ENCODE data around the gene SIM2. TPM values are rescaled to one million over a fixed set of nuclear protein-coding genes. Genes with fewer than 3 reads are reported as not detected.

SIM2 gene
- total and polyA plus RNA-seq, 2 experiments from 2014 or later, result 0.14 TPM; not detected in 1

- H3K4me1 ChIP-seq (ENCODE audit: insufficient read depth), result no peaks in the 10 kb centered on the region
- no peaks in the 10 kb centered on the region for H3K9me2 ChIP-seq (ENCODE audit: insufficient read depth)
- H4K20me1 ChIP-seq (ENCODE audit: insufficient read depth), result no peaks in the 10 kb centered on the region
- H3F3A ChIP-seq (ENCODE audit: insufficient read depth), result no peaks in the 10 kb centered on the region
- H3K9ac ChIP-seq, result no peak overlapping the region
- no peak overlapping the region for H3K27ac ChIP-seq
- no peak overlapping the region for H2AFZ ChIP-seq
- H3K4me2 ChIP-seq (ENCODE audit: unreplicated experiment), result no peak overlapping the region
- TF ChIP-seq EZH2phosphoT487 (IDR thresholded peaks at IDR 0.05; ENCODE audit: insufficient read depth, low read depth) (no peak), EZH2 (IDR thresholded peaks at IDR 0.05; ENCODE audit: insufficient read depth, poor library complexity, severe bottlenecking) (no peak)
- no peaks in the 10 kb centered on the region for H3K79me2 ChIP-seq (ENCODE audit: insufficient read depth)
- H3K4me3 ChIP-seq, result no peak overlapping the region
- 91 to 100% methylated on average over 2 to 3 of the region's 3 CpGs for WGBS, 2 experiments (ENCODE audit: low coverage in 1 of 2, low lambda C conversion rate in 2 of 2, missing lambda C conversion rate in 2 of 2)
- H3K9me3 ChIP-seq (ENCODE audit: low read depth), result no peaks in the 10 kb centered on the region
- no peaks in the 10 kb centered on the region; the same call in 1 of the 2 replicates for H3K27me3 ChIP-seq (replicated peaks; ENCODE audit: insufficient read depth)
- H3K36me3 ChIP-seq (ENCODE audit: low read depth), result no peaks in the 10 kb centered on the region
- in situ Hi-C loops (cut with MboI), result loop anchor here (25.0 kb wide), 1 partner anchor 107 kb away; no protein-coding TSS in a partner anchor
- no peak for DNase-seq
Measured at GRCh38 chr21:36744190-36744559, 45.3 kb downstream of the SIM2 start.

- Histone ChIP-seq H3K27ac (no peak overlapping the region), H4K20me1 (ENCODE audit: insufficient read depth) (no peaks in the 10 kb centered on the region), H2AFZ (no peak overlapping the region), H3K9ac (no peak overlapping the region), H3K4me2 (ENCODE audit: unreplicated experiment) (no peak overlapping the region), H3K9me3 (ENCODE audit: low read depth) (no peaks in the 10 kb centered on the region), H3K36me3 (ENCODE audit: low read depth) (no peaks in the 10 kb centered on the region), H3K4me1 (ENCODE audit: insufficient read depth) (no peaks in the 10 kb centered on the region), H3K79me2 (ENCODE audit: insufficient read depth) (no peaks in the 10 kb centered on the region), H3F3A (ENCODE audit: insufficient read depth) (no peaks in the 10 kb centered on the region), H3K27me3 (replicated peaks; ENCODE audit: insufficient read depth) (no peaks in the 10 kb centered on the region; the same call in 1 of the 2 replicates), H3K4me3 (no peak overlapping the region), H3K9me2 (ENCODE audit: insufficient read depth) (no peaks in the 10 kb centered on the region)
- DNase-seq, result no peak
- TF ChIP-seq EZH2phosphoT487 (IDR thresholded peaks at IDR 0.05; ENCODE audit: insufficient read depth, low read depth), result no peak
- no peak for TF ChIP-seq EZH2 (IDR thresholded peaks at IDR 0.05; ENCODE audit: insufficient read depth, poor library complexity, severe bottlenecking)
- in situ Hi-C loops (cut with MboI), result loop anchor here (25.0 kb wide), 1 partner anchor 107 kb away; no protein-coding TSS in a partner anchor
- WGBS, 2 experiments (ENCODE audit: low coverage in 1 of 2, low lambda C conversion rate in 2 of 2, missing lambda C conversion rate in 2 of 2), result 77 to 78% methylated on average over 30 of the region's 30 CpGs
Measured at GRCh38 chr21:36744560-36745231, 45.8 kb downstream of the SIM2 start.

GRCh38 chr21:36745459-36745858 is 46.5 kb downstream of the SIM2 start:
- H4K20me1 ChIP-seq (ENCODE audit: insufficient read depth), result no peaks in the 10 kb centered on the region
- H3K4me1 ChIP-seq (ENCODE audit: insufficient read depth), result no peaks in the 10 kb centered on the region
- no peak overlapping the region for H2AFZ ChIP-seq
- H3K9ac ChIP-seq, result no peak overlapping the region
- no peaks in the 10 kb centered on the region; the same call in 1 of the 2 replicates for H3K27me3 ChIP-seq (replicated peaks; ENCODE audit: insufficient read depth)
- no peak overlapping the region for H3K4me3 ChIP-seq
- TF ChIP-seq EZH2 (IDR thresholded peaks at IDR 0.05; ENCODE audit: insufficient read depth, poor library complexity, severe bottlenecking), result no peak
- TF ChIP-seq EZH2phosphoT487 (IDR thresholded peaks at IDR 0.05; ENCODE audit: insufficient read depth, low read depth), result no peak
- no peaks in the 10 kb centered on the region for H3K9me3 ChIP-seq (ENCODE audit: low read depth)
- 83 to 84% methylated on average over 5 of the region's 5 CpGs for WGBS, 2 experiments (ENCODE audit: low coverage in 1 of 2, low lambda C conversion rate in 2 of 2, missing lambda C conversion rate in 2 of 2)
- H3K79me2 ChIP-seq (ENCODE audit: insufficient read depth), result no peaks in the 10 kb centered on the region
- DNase-seq, result no peak
- H3K9me2 ChIP-seq (ENCODE audit: insufficient read depth), result no peaks in the 10 kb centered on the region
- in situ Hi-C loops (cut with MboI), result loop anchor here (25.0 kb wide), 1 partner anchor 108 kb away; no protein-coding TSS in a partner anchor
- H3K27ac ChIP-seq, result no peak overlapping the region
- no peak overlapping the region for H3K4me2 ChIP-seq (ENCODE audit: unreplicated experiment)
- no peaks in the 10 kb centered on the region for H3K36me3 ChIP-seq (ENCODE audit: low read depth)
- H3F3A ChIP-seq (ENCODE audit: insufficient read depth), result no peaks in the 10 kb centered on the region

- no peaks in the 10 kb centered on the region for H3K4me1 ChIP-seq (ENCODE audit: insufficient read depth)
- no peaks in the 10 kb centered on the region for H3K9me2 ChIP-seq (ENCODE audit: insufficient read depth)
- no peaks in the 10 kb centered on the region for H3K79me2 ChIP-seq (ENCODE audit: insufficient read depth)
- no peak overlapping the region for H2AFZ ChIP-seq
- no peaks in the 10 kb centered on the region for H3F3A ChIP-seq (ENCODE audit: insufficient read depth)
- no peaks in the 10 kb centered on the region for H4K20me1 ChIP-seq (ENCODE audit: insufficient read depth)
- H3K36me3 ChIP-seq (ENCODE audit: low read depth), result no peaks in the 10 kb centered on the region
- H3K27me3 ChIP-seq (replicated peaks; ENCODE audit: insufficient read depth), result no peaks in the 10 kb centered on the region
- peak overlapping the region; percentile 14 for H3K4me2 ChIP-seq (ENCODE audit: unreplicated experiment)
- 16 to 41% methylated on average over 22 to 61 of the region's 62 CpGs for WGBS, 2 experiments (ENCODE audit: low coverage in 1 of 2, low lambda C conversion rate in 2 of 2, missing lambda C conversion rate in 2 of 2)
- H3K4me3 ChIP-seq, result peak overlapping the region; percentile 55
- no peak overlapping the region for H3K9ac ChIP-seq
- DNase-seq, result peak; percentile 27
- no peak for TF ChIP-seq EZH2 (IDR thresholded peaks at IDR 0.05; ENCODE audit: insufficient read depth, poor library complexity, severe bottlenecking)
- in situ Hi-C loops (cut with MboI), result loop anchor here (25.0 kb wide), 1 partner anchor 110 kb away; no protein-coding TSS in a partner anchor
- no peak overlapping the region for H3K27ac ChIP-seq
- H3K9me3 ChIP-seq (ENCODE audit: low read depth), result no peaks in the 10 kb centered on the region
Measured at GRCh38 chr21:36747041-36747814, 48.3 kb downstream of the SIM2 start.

Measured in GM23248 (cell line).